ELR (cell line): ENCODE data around the gene SALL2.
"Not testable (repeated sequence)": the region's sequence is repeated elsewhere in the genome, so short reads cannot be mapped to it uniquely, and the experiment has no call there.

Source experiments
- DNase-seq: peaks from one replicate; pipeline ENCODE4 v3.0.0-alpha.2; 2015; ENCODE audit warnings: low read depth

The SALL2 gene

DNA sequence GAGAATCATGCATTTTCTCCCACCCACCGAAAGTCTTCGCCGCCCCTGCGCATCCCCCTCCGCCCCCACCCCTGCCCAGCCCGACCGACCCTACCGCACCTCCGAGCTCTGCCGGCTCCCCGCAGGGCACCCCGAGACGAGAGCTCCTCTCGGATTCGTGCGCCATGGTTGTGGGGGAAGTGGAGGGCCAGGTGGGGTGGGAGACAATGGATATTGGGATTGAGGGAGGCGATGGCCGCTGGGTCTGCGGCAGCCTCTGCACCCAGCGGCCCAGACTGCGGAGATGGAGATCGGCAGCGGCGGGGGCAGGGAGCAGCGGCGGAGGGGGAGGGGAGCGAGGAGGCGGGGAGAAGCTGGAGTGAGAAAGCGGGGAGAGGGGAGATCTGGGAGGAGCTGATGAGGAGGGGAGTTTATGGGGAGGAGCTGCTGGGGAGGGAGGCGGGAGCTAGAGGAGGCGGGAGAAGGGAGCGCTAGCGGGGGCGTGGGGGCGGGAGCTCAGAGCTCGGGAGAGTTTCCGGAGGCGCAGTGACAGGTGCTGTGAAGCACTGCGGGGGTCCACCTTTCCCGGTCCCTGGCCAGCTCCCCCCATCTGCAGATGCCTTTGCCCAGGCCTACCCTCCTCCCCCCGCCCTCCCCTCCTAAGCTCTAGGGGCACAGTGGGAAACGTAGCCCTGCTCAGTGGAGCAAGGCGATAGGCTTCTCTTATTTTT is at the start of gene SALL2:
Gene SALL2 (minus strand): TSS at position 385 of the 710 bp plus-strand sequence. CDS start 219 bp downstream, at position 166.
- peak; percentile 58 for DNase-seq

DNA sequence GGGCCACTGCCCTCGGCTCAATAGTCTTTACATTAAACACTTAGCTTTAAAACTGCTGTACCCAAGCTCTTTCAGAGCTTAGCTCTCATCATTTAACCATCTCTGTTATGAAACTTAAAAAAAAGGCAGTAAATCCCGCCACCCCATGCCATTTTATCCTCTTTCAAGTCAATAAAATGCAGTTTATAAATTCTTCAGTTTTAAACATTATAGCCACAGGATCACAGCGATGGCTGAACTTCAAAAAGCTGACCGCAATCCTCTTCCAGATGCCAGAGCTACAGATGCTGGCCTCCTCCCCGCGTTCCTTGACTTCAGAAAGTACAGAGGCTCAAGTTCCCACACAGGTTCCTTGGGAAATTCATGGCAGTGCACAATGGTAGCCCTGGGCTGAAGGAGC is 49.5 kb upstream of the SALL2 start:
- DNase-seq, result no peak

DNA sequence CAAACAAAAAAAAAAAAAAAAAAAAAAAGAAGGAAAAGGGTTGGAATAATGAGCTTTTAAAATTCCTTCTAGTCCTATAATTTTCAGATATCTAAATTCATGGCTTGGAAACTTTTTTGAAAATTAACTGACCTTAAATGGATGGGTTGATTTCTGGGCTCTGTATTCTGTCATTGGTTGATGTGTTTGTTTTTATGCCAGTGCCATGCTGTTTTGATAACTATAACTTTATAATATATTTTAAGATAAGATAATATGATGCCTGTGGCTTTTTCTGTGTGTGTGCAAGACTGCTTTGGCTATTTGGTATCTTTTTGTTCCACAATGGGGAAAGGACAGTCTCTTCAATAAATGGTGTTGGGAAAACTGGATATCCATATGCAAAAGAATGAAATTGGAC is 46.5 kb upstream of the SALL2 start:
- no peak for DNase-seq

DNA sequence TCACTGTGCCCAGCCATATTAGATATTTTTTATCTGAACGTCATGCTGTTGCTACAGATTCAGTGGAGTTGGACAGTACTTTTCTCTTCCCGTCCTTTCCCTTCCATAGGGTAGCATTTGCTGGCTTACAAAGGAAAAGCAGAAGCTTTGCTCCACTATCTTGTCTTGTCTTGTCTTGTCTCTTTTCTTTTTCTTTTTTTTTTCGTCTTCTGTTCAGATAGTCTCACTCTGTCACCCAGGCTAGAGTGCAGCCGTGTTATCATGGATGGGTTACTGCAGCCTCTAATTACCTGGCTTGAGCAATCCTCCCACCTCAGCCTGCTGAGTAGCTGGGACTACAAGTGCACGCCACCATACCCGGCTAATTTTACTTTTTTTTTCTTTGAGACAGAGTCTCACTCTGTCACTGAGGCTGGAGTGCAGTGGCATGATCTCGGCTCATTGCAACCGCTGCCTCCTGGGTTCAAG is 32.6 kb upstream of the SALL2 start:
- DNase-seq, result no peak

DNA sequence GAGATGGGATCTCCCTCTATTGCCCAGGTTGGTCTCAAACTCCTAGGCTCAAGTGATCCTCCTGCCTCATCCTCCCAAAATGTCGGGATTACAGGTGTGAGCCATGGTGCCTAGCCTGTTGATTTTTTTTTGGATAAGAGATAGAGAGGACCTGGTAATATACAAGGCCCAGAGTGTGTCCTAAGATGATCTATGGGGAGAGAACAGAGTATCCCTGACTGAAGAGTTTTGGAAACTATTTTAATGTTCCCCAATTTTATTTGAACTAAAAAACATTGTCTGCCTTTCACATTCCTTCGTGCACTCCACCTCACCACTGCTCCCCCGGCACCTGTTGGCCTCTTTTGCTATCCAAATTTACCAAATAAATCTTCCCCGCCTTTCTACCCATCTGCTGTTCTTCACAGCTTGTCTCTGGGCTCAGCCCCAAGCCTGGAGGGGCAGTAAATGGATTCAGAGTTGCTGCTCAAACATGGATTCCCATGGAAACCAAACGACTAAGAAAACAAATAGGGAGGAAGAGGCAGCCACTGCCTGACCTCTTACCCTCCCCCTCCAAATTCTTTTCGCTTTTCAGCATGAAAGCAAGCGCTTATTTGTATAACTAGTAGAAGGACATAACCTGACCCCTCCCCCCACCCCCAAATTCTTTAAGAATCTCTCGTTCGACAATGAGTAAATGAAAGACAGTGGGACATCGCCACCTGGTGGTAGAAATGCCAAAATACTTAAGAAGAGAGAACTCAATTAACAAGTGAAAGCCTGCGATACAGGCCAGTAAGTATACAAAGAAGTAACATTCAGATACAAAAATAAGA is 31.1 kb upstream of the SALL2 start:
- peak; percentile 84 for DNase-seq

DNA sequence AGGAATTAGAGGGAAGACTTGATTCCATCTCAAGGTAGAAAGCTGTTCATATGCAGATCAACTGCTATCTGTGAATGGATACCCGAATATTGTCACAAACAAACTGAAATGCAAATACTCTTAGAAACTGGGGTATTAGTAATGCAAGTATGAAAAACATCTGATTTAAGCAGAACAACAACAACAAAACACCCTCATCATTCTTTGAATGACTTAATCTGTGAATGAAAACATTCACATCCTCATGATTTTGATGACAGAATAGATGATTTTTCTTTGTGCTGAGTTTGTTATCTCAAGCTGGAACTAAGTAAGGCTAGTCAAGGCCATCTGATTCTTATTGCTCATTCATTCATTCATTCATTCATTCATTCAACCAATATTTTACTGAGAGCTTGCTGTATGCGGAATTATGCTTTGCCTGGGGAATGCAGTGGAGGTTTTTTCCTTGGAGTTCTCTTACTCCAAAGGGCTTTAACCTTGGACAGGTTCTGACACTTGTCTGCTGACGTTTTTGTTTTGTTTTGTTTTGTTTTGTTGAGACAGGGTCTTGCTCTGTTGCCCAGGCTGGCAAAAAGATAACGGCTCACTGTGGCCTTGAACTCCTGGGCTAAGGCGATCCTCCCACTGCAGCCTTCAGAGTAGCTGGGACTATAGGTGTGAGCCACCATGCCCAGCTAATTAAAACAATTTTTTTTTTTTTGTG is 30.4 kb upstream of the SALL2 start:
- DNase-seq, result no peak

DNA sequence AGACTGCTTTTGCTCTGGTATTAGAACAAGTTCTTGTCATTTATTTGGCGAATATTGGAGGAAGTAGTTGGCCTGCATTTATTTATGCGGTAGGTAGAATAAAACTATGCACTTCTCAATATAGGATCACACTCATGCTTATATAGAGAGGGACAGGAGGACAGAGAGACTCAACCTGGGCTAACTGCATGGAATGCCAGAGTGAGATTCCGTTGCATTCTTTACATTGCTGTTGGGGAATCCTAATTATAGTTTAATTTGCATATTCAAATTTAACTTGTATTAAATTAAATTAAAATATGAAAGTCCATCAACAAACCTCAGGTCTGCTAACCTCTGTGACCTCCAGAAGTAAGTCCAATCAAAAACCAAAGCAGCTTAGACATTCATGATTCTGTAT is 27.1 kb upstream of the SALL2 start:
- no peak for DNase-seq

DNA sequence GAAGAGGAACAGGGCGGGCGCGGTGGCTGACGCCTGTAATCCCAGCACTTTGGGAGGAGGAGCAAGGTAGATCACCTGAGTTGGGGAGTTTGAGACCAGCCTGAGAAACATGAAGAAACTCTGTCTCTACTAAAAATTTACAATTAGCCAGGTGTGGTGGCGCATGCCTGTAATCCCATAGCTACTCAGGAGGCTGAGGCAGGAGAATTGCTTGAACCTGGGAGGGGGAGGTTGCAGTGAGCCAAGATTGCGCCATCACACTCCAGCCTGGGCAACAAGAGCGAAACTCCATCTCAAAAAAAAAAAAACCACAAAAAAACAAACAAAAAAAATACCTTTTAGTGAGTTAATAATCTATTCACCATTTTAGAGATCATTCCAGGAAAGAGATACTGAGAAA is 18.4 kb upstream of the SALL2 start:
- DNase-seq, result not testable (repeated sequence)

DNA sequence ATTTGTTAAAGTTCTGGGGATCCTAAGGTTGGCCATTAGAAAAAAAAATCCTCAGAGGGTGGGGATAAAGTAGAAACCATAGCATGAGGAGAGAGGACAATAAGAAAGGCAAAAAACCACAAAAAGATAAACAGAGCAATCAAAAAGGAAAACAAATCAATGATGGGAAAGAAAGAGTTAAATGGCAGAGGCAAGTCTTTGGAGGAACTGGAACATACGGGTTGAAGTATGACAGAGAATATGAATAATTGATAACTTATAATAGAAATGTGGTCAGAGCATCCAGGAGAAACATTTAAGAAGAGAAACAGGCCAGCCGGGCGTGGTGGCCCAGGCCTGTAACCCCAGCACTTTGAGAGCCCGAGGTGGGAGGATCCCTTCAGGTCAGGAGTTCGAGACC is 17.8 kb upstream of the SALL2 start:
- no peak for DNase-seq

DNA sequence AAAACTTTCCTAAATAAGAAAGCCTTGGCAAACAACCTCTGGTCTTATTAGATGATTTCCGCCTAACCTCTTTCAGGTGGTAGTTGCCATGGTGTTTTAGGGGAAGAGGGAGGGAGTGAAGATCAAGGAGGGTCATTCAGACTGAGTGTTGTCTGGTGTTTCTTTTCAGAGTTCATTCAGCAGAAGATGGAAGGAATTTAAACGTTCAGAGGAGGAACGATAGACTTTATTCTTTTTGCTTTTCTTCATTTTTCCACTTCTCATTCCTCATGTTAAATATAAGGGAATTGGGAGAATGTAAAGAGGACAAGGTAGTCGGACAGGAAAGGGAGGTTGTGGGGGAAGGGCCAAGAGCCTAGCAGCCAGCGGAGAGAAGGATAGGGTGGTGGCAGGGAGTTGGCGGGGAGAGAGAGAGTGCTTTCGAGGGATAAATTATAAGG is 17.4 kb upstream of the SALL2 start:
- DNase-seq, result no peak

DNA sequence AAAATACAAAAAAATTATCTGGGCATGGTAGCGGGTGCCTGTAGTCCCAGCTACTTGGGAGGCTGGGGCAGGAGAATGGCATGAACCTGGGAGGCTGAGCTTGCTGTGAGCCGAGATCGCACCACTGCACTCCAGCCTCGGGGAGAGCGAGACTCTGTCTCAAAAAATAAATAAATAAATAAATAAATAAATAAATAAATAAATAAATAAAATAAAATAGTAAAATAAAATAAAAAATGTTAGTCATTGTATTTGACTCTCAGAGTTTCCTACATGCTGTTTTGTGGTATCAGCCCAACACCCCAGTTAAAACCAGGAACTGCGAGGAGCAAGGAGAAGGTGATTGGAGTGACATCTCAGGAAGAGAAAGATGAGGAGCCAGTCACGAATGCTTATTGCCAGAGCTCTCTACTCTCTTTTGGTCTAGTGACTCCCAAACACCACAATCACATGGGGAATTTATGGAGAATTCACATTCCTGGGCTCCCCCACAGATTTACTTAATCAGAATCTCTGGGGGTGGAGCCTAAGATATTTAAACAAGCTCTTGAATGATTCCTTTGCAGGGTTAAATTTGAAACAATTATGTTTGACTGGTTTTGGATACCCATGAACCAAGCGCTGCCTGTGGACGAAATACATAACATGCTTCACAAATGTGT is 15.4 kb upstream of the SALL2 start:
- no peak for DNase-seq

DNA sequence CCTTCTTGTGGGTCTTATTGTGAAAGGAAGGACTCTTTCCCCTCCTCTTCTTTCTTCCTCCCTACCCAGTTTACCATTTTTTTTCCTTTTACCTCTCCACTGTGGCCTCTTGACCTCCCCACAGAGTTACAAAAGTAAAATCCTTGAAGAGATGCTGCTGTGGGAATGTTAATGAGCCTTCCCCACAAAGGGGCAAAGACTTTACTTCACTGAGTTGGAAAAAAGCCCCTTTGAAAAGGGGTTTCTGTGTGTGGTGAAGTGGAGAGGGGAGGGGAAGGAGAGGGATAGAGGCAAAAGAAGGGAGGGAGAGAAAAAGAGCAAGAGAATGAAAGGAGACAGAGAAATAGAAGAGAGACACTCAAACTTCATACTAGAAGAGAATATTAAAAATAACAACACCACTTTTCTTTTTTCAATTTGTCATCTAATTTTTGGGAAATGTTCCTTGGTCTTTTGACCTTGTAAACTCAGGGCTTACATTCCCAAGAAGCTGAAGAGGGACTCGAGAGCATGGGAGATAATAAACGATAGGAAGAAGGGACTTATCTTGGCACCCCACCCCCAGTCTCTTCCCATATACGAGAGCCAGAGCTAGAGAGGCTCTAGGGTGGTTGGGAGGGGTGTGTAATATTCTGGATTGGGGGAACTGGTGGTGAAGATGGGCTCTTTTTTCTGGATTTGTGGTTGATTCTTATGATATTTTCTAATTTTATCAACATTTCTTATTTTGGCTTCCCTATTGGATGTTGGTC is 13.2 kb upstream of the SALL2 start:
- DNase-seq, result no peak

DNA sequence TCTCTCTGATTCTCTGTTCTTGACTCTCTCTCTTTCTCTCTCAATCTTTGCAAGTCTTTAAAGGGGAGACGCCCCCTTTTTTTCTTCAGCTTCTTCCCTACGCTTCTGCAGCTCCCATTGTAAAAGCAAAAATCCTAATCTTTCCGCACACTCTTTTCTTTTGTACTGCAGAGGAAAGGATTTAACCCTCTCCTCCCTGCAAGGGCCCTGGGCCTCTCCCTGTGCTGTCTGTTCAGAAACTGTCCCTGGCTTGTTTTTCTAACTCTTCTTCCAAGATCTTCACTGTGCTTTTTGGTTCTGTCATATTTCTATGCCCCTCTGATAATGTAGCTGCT is 10.9 kb upstream of the SALL2 start:
- no peak for DNase-seq

DNA sequence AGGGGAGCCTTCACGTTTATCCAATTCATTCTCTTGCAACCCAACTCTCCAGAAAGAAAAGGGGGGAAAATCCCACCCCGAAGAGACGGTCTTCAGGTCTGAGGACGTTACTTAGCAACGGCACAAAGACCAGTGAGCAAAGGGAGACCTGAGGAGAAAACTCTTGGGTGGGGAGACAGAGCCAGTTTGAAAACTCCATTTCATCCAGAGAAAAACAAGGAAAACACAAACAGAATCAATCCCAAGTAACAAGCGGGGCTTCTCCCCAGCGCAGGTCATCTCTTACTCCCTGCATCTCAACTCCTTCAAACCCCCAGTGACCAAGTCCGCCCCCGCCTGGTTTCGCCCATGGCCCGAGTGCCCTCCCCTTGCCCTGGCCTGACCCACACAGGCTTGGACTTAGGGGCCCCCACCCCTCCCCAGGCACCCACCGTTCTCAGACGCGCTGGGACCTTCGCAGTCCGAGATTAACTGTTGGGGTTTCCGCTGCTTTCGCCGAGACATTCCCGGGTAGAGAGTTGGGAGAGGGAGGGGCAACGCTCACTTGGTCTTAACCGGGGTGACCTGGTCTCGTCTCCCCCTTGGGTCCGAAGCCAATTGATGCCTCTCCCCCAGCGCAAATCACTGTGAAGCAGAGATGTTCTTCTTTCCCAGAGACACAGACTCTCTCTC is 10.4 kb upstream of the SALL2 start:
- DNase-seq, result no peak

DNA sequence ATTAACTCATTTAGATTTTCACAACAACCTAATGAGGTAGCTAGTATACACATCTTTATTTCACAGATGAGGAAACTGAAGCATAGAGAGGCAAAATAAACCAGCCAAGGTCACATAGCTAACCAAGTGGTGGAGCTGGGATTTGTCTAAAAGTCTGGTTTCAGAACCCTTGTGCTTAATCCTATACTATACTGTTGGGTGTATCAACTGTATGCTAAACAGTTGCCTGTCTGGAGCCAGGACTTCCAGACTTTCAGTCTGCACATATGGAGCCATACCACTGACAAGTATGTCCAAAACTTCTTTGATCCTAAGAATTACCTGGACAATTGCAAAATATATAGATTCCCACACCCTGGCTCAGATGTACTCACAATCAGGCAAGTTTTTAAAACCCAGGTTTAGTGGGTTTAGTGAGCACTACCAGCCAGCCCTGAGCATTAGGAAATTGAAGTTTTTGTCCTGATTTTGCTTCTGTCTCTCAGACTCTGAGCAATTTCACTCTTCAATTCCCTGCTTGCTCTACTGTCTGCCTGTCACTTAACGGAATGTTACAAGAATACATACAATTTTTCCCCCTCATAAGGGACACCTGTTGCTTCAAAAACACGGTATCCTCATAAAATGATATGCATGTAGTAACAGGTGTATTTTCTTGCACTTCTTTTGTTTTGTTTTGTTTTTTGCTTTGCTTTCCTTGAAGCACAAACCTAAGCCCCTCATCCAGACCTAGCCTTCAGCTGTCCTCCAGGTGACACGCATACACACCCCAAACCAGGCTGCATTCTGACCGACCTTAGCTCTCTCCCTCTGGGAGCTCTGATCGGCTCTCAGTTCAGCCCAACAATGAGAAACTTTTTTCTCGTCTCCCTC is 9.6 kb upstream of the SALL2 start:
- no peak for DNase-seq

DNA sequence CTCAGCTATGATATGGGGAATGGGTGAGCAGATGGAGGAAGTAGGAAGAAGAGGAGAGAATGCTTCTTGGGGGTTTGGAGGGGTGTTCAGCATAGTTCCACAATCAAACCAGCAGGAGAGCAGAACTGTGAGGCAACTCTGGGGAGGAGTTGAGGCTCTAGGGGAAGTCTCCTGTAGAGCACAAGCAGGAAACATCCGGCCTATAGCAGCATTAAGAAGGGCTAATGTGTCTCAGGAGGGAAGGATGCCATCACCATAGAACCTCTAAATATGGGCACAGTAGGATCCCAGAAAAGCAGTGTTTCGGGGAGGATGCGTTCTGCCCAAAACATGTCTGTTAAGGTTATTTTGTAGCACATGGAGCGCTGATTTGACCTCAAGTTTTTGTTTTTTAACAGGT is 8.4 kb upstream of the SALL2 start:
- no peak for DNase-seq

DNA sequence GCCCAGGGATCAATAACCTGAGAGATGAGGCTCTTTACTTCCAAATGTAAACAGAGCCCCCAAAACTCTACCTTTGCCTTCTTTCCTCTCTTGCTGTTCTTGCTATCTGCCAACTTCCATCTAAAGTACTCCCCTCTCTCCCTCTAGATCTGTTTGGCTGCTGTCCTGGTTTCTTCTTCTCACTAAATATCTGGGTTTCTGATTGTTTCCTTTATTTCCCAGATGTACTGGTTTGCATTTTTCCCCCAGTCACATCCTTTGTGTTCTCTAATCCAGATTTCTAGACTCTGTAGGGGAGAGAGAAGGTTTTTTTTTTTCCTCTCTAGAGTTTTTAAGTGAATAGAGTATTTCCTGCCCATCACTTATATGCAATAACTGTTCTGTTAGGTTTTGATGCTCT is 7.1 kb upstream of the SALL2 start:
- DNase-seq, result no peak

DNA sequence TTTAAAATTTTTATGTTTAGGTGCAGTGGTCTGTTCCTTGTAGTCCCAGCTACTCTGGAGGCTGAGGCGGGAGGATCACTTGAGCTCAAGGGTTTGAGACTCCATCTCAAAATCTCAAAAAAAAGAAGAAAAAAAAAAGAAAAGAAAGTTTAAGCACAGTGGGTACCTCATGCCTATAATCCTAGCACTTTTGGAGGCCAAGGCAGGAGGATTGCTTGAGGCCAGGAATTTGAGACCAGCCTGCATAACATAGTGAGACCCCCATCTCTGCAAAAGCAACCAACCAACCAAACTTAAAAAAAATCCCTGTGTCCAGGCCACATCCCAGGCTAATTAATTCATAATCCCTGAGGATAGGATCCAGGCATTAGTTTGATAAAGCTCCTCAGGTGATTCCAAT is 3.4 kb upstream of the SALL2 start:
- DNase-seq, result no peak

DNA sequence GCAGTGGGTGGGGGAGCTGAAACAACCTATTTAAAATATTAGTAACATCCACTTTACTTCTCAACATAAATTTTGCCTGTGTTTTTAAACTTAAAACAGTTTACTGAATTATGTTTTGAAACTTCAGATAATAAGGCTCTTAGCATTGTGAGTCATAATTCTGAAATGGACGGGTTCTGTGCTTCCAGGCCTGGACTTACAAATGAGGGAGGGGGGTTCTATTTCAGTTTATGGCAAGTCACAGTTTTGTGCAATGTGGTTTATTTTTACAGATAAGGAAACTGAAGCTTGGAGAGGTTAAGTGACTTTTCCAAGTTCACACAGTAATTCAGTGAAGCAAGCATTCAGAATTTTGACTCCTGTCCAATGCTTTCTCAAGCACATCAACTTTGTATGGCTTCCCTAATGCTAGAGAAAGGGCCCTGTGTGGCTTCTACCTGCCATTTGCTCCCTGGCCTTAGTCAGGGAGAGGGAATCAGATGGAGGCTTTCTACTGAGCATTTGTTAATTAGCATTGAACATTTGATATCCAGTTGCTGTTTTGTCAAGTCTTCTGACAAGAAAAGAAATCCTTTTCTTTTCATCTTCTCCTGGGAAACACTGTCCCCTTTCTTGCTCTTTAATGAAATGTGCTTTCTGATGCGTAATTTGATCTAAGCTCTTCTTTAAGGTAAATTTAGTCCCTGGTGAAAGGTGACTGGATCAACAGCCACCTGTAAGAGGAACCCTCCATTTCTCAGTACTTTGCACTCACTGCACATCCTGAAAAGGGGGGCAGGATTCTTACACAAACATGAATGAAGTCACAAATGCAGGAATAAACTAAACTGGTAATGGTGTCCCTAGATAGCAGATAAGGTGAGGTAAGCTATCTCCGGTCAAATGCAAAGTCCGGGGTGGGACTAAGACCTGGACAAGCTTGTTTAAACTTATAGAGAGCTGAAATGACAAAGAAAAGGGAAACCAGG is 2.5 kb upstream of the SALL2 start:
- no peak for DNase-seq
